Adrenal gland (tissue), 5 donors: Measurements from ENCODE around the gene MADD.

Experiments used
- POLR2A ChIP-seq, 2 donors: fragments of 450-650 bp; IDR thresholded peaks; one replicate each; pipeline ENCODE4 v1.6.1; 2017; ENCODE audit warnings: antibody characterized with exemption in 2 of 2, mild to moderate bottlenecking in 2 of 2, moderate library complexity in 1 of 2
- TF ChIP-seq, protein P1 (sequence below), 6 experiments: fragments of 450-650 bp in 4 of 6; fragments of 200-600 bp in 2 of 6; sonication (generic) in 1 of 6; IDR thresholded peaks; 1 replicate in 5 of 6; 2 replicates in 1 of 6; pipeline versions ENCODE4 v1.5.1 to v1.8.0; 2016 to 2021; ENCODE audit warnings: antibody characterized with exemption in 6 of 6, mild to moderate bottlenecking in 2 of 6, moderate library complexity in 1 of 6
- donor health status: DM: no; HTN: no; CAD: no.

DNA sequence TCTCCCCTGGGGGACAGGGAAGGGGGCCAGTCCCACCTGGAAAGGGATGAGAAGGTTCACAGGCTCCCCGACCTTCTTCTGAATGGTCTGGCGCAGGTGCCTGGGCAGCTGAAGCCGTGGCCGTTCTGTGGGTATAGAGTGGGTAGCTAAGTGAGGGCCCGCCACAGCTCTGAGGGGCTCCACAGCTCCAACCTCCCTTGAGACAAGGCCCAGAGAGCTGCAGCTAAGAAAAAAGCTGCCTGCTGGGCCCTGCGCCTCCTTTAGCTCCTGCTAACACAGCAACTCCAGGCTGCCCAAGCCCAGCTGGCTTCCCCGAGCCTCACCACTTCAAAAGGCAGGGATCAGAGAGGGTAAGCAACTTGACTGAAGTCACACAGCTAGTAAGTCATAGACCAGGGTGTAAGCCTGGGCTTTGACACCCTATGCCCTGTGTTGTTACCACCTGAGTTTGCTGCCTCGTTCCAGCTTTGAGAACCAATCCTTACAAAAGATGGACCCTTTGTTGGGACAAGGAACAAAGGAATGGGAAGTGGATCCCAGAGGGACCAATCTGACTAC is 64.0 kb downstream of the MADD start:
- TF ChIP-seq POLR2A (IDR thresholded peaks at IDR 0.05): no peak
- TF ChIP-seq, protein P1, sequence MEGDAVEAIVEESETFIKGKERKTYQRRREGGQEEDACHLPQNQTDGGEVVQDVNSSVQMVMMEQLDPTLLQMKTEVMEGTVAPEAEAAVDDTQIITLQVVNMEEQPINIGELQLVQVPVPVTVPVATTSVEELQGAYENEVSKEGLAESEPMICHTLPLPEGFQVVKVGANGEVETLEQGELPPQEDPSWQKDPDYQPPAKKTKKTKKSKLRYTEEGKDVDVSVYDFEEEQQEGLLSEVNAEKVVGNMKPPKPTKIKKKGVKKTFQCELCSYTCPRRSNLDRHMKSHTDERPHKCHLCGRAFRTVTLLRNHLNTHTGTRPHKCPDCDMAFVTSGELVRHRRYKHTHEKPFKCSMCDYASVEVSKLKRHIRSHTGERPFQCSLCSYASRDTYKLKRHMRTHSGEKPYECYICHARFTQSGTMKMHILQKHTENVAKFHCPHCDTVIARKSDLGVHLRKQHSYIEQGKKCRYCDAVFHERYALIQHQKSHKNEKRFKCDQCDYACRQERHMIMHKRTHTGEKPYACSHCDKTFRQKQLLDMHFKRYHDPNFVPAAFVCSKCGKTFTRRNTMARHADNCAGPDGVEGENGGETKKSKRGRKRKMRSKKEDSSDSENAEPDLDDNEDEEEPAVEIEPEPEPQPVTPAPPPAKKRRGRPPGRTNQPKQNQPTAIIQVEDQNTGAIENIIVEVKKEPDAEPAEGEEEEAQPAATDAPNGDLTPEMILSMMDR (IDR thresholded peaks at IDR 0.05): no peak
